HG02840 (cell line): ENCODE results near the gene ZNF385D.

ENCODE experiments used
- ATAC-seq: cut with Tn5 transposase; IDR thresholded peaks from one replicate; pipeline ENCODE4 v1.9.1; 2021; ENCODE audit warnings: mild to moderate bottlenecking, moderate library complexity, moderate number of reproducible peaks; ENCODE audit not compliant: unreplicated experiment, low FRiP score

ZNF385D gene

GRCh38 chr3:21462141-21462540 lies 288.9 kb downstream of the ZNF385D start:
- no peak for ATAC-seq

DNA sequence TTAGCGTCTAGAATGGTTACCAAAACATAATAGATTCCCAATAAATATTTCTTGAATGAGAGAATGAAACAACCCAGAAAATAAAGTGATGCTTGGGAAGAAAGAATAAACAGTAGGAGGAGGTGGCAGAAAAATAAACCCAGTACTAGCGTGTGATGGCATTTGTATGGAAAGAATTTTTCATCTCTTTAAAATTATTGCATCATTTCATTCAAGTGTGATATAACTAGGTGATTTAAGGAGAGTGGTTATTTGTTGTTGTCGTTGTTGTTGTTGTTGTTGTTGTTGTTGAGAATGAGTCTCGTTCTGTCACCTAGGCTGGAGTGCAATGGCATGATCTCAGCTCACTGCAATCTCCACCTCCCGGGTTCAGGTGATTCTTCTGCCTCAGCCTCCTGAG lies 293.9 kb downstream of the ZNF385D start:
- ATAC-seq: no peak

DNA sequence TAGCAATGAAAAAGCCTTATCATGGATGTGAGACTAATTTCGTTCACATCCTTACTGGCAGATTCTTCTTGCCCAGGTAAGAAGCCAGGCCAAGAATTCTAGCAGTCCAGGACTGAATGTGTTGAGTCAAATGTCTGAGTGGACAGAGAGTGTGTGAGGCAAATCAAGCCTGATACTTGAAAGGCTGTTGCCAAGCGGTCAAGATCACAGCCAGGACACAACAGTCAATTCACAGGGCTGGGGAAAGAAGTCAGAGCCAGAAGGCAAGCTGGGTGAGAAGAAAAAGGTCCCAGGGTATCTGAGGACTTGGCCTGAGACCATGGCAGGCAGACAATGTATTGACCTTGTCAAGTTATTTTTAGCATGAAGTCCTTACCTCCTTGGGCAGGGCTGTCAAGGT lies 301.3 kb downstream of the ZNF385D start:
- ATAC-seq: no peak

- ATAC-seq: no peak
Observed at GRCh38 chr3:21447476-21448151, 303.4 kb downstream of the ZNF385D start.

DNA sequence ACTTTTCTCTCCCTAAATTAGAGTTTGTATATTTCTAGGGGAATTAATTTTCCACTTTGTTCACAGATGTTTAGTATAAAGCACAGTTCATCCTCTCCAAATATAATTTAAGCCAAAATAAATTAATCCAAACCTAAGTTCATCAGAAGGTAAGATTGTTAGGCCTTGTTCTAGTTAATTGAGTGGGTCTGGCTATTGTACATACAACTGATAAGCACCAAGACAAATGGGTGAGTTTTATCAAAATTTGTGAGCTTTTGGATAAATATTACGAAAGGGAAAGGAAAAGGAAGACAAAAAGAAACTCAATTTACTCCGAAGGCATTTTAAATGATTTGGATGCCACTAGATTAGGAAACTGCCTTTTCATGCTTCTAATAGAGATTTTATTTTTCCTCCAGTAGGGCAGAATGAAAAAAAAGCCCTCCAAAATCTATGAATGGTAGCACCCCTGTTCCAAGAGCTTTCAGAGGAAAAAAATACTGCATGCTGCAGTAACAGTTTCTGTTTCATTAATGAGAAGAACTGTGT lies 304.0 kb downstream of the ZNF385D start:
- no peak for ATAC-seq

DNA sequence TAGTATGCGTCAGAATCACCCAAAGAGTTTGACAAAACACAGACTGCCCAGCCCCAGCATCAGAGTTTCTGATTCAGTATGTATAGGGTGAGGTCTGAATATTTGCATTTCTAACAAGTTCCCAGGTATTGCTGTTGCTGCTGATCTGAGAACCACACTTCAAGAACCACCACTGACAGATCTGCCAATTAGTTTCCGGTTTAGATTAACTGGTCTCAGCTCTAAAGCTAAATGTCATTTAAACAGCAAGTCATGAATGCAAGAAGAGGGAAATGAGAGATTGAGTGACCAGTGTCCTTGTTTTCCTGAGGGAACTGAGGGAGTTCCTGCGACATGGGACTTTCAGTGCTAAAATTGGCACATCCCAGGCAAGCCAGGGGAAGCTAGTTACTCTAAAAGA lies 305.0 kb downstream of the ZNF385D start:
- no peak for ATAC-seq

GRCh38 chr3:21441821-21442220 lies 309.2 kb downstream of the ZNF385D start:
- ATAC-seq: no peak

DNA sequence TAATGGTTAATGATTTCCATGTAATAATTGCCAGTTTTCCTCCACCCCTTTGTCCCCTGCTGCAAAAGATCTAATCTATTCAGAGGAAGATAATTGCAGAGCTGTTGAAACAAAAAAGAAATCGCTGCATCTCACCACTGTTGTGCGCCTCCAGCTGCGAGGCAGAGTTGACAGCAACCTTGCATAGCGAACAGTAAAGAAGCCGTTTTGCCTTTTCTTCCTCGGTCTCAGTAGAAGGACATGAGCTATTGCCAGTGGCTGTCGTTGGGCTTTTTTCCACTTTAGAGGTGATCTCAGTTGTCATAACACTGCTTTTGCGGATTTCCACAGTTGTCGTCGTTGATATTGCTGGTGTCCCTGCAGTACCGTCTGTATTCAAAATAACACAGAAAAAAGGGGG lies 314.2 kb downstream of the ZNF385D start:
- no peak for ATAC-seq

DNA sequence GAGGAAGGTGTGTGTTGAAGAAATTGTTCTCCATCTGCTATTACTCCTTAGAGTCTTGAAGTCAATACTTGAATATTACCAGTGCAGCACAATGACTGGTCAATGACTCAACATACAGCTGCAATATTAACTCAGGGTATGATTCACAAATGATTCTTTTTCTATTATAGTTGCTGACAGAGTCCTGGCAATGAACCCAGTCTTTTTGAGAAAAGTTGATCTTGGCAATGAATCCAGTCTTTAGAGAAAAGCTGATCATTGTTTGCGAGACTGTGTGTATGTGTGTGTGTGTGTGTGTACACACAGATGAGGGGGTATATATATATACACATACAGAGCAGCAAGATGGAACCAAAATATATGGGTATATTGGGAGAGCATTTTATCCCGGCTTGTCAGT lies 315.1 kb downstream of the ZNF385D start:
- no peak for ATAC-seq

DNA sequence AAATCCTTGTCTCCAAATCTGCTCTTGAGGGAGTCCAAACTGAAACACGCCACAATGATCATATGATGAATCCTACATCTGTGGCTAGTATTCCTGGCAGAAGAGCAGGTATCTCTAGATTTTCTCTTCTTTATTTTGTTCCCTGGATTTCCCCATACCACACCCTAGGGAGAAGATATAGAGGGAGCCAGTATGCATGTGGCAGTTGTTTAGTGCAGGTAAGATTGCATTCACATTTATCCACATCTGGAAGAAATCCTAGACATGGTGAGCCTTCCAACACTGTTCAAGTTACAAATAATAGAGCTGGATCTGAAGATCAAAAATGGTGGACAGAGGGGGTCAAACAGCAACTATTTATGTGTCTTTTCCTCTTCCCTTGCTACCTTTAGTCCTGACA lies 316.7 kb downstream of the ZNF385D start:
- no peak for ATAC-seq

- ATAC-seq: no peak
Observed at GRCh38 chr3:21433751-21434150, 317.3 kb downstream of the ZNF385D start.

GRCh38 chr3:21426920-21427319 lies 324.1 kb downstream of the ZNF385D start:
- ATAC-seq: no peak

- no peak for ATAC-seq
Observed at GRCh38 chr3:21425715-21426114, 325.3 kb downstream of the ZNF385D start.

GRCh38 chr3:21421096-21421495 lies 329.9 kb downstream of the ZNF385D start:
- no peak for ATAC-seq

DNA sequence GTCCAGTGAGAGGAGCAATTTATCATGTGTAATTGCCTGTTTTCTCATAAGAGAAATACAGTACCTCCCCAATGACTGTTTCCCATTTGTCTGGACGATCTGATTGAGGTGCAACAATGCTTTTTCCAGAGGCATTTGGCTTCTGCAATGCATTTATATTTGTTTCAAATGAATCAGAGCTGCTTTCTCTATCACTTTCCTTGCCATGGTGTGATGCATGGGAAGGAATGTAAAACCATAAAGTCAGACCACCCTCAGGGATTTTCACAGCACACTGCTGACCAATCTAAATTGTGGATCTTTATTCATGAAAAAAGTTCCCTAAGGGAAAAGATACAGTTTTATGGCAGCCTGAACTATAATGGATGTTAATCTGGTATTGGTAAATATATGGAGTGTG lies 333.0 kb downstream of the ZNF385D start:
- no peak for ATAC-seq

DNA sequence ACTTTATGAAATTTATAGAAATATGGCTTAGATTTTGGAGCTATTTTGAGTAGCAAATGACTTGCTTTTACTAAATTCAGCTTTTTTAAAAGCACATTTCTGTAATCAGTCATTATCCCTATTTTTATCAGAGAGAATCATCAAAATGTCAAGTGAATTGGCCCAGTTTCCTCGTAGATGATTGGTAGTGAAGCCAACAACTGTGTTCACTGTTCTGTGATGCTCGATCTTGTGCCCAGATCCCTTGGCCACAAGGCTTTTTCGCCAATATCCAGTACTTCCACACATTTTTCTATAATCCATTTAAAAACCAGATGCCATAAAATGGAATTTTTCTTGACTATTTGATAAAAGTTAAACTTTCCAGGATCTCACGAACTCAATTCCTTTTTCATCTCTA lies 336.5 kb downstream of the ZNF385D start:
- no peak for ATAC-seq

GRCh38 chr3:21411058-21411457 lies 340.0 kb downstream of the ZNF385D start:
- no peak for ATAC-seq

DNA sequence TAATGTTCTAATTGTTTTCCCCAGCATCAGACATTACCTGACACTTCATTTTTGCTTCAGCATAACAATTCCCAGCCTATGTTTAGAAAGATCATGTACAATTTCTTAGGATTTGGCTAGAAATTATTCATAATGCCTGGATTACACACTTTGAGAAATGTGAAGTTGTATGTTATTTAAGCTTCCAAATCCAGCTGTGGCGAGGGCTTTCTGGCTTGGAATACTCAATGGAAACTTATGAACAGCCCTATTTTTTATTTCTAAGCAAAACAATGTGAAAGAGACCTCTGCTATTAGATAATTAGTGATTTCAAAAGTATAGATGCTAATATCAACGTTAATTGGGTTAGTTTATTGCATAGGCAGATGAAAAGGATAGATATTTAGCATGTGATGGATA lies 341.6 kb downstream of the ZNF385D start:
- no peak for ATAC-seq

DNA sequence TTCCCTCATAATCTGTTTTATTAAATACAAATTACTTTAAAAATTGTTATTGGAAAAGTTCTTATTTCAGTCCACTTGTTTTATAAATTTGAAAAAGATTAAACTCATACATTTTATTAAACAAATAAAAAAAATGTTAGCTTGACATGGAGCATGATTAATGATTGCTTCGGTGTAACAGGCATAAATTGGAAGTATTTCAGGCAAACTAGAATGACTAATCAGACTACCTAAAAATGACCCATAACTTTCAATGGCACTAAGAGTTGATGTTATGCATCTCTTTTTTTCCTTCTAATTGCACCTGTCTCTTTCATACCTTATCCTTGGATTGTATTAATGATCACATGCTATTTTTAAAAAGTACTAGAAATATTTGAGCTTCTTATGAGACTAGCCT lies 343.3 kb downstream of the ZNF385D start:
- no peak for ATAC-seq

GRCh38 chr3:21405671-21406667 lies 345.0 kb downstream of the ZNF385D start:
- no peak for ATAC-seq

- no peak for ATAC-seq
Observed at GRCh38 chr3:21398461-21398860, 352.5 kb downstream of the ZNF385D start.
